ENCODE measurements around the gene ZNF446.

Gene ZNF446

GRCh38 chr19:58475714-58476497 is at the start of gene ZNF446:
Gene ZNF446 (plus strand): TSS chr19:58476352. CDS start chr19:58477219, 867 bp downstream.
- H3K27me3 Mint-ChIP-seq (ENCODE audit: low read depth, poor library complexity) = no peaks in the 10 kb centered on the region
- H3K4me1 Mint-ChIP-seq = peaks cover 28% of the 10 kb centered on the region
- H3K4me3 Mint-ChIP-seq = peak within 1 kb of the TSS; percentile 90
- peak; percentile 94 for DNase-seq
- peaks cover 8% of the 10 kb centered on the region for H3K36me3 Mint-ChIP-seq (ENCODE audit: low read depth)
- no peak for TF ChIP-seq CTCF (IDR thresholded peaks at IDR 0.05)
- H3K27ac Mint-ChIP-seq = peak within 1 kb of the TSS; percentile 99
- H3K9me3 Mint-ChIP-seq = no peaks in the 10 kb centered on the region

GRCh38 chr19:58428617-58429016 is 47.5 kb upstream of the ZNF446 start:
- Mint-ChIP-seq H3K4me3 (no peak overlapping the region), H3K27me3 (ENCODE audit: low read depth, poor library complexity) (peaks cover 13% of the 10 kb centered on the region), H3K4me1 (no peaks in the 10 kb centered on the region), H3K36me3 (ENCODE audit: low read depth) (peaks cover 86% of the 10 kb centered on the region), H3K9me3 (peaks cover 95% of the 10 kb centered on the region), H3K27ac (no peak overlapping the region)
- DNase-seq = no peak
- TF ChIP-seq CTCF (IDR thresholded peaks at IDR 0.05) = no peak

- Mint-ChIP-seq H3K27ac (no peak overlapping the region), H3K4me1 (no peaks in the 10 kb centered on the region), H3K4me3 (no peak overlapping the region), H3K9me3 (peaks cover 95% of the 10 kb centered on the region), H3K36me3 (ENCODE audit: low read depth) (peaks cover 88% of the 10 kb centered on the region), H3K27me3 (ENCODE audit: low read depth, poor library complexity) (peaks cover 13% of the 10 kb centered on the region)
- DNase-seq = no peak
- TF ChIP-seq CTCF (IDR thresholded peaks at IDR 0.05) = no peak
Observed at GRCh38 chr19:58429745-58430144, 46.4 kb upstream of the ZNF446 start.

- Mint-ChIP-seq H3K36me3 (ENCODE audit: low read depth) (peaks cover 97% of the 10 kb centered on the region), H3K4me3 (no peak overlapping the region), H3K4me1 (peaks cover 2% of the 10 kb centered on the region), H3K27ac (no peak overlapping the region), H3K27me3 (ENCODE audit: low read depth, poor library complexity) (peaks cover 8% of the 10 kb centered on the region), H3K9me3 (peaks cover 100% of the 10 kb centered on the region)
- DNase-seq = no peak
- no peak for TF ChIP-seq CTCF (IDR thresholded peaks at IDR 0.05)
Observed at GRCh38 chr19:58434217-58434616, 41.9 kb upstream of the ZNF446 start.

- no peak for TF ChIP-seq CTCF (IDR thresholded peaks at IDR 0.05)
- peaks cover 64% of the 10 kb centered on the region for H3K36me3 Mint-ChIP-seq (ENCODE audit: low read depth)
- H3K27me3 Mint-ChIP-seq (ENCODE audit: low read depth, poor library complexity) = peaks cover 45% of the 10 kb centered on the region
- peaks cover 13% of the 10 kb centered on the region for H3K4me1 Mint-ChIP-seq
- peak; percentile 86 for DNase-seq
- H3K27ac Mint-ChIP-seq = peak within 1 kb of the TSS; percentile 64
- peaks cover 90% of the 10 kb centered on the region for H3K9me3 Mint-ChIP-seq
- H3K4me3 Mint-ChIP-seq = peak within 1 kb of the TSS; percentile 90
Observed at GRCh38 chr19:58439576-58440554, 36.3 kb upstream of the ZNF446 start, which contains the start of gene ZNF132. Gene ZNF132 (minus strand): TSS chr19:58440153. CDS start chr19:58439821, 332 bp downstream.
